ENCODE data around the gene ZRANB3.

The ZRANB3 gene

DNA sequence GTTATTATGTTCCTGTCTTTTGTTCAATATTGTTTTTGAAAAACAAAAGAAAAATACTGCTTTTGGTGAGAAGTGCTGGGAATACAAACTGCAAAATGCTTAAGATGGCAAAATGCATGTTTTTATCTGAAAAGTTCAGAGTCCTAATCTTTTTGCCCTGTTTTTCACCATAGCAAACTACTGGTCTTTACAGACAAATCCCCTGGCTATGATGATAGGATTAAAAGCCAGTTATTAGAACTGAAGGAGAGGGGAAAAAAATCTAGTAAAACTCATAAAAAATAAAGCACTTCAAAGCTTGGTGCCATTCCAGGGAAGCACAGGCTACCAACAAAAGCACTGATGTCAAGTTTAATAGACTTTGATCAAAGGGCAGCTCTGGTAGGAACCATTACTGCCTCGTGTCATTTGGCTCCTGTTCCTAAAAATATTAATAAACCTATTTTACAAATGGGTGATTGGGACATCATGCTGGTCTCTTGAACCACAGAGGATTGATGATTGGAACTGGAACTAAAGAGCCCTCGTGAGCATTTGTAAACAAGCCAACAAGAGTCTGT is 284.2 kb downstream of the ZRANB3 start:
- no peak for DNase-seq

DNA sequence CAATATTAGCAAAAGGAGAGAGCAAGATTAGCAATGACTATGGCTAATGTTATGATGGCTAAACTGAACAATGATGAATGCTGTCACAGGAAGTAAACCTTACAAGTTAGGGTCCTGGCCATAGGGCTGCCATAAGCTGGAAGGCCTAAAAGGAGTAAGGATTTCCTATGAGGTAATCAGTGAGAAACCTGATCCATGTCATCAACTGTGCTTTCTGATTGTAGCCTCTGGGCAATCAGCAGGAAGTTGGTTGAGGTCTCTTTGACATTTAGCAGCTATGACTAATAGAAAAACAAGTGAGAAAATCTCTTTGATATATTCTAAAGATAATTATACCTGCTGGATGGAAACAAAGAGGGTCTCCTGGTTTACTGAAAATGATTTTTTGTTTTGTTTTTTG is 285.9 kb downstream of the ZRANB3 start:
- DNase-seq, result peak; percentile 64

DNA sequence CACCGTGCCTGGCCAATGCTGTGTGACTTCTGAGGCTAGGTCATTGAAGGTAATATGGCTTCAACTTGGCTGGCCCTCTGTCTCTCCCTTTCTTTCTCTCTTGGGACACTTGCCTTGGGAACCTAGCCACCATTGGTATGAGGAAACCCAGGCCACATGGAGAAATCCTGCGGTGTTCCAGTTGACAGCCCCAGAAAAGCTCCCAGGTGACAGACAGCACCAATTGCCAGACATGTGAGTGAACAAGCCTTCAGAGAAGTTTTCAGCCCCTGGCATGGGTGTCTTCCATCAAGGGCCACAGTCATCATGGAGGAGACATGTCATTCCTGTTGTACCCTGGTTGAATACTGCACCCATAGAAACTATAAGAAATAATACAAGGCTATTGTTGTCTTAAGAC is 292.4 kb downstream of the ZRANB3 start:
- no peak for DNase-seq

DNA sequence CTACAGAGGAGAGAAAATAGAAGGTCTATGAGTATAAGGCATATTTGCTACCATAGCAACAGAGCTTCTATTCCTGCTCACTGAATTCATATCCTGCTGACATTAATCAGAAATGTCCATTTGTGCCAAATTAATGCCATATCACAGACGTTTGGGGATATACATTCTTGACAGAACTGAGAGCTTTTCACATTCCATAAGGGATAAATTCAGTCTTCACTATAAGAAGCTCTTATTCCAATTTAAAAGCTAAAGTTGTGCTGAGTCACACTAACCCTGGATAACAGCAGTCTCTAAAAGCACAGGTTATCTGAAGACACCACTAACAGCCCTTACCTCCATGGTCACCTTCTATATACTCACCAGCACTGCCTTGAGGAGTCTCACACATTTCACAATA is 300.9 kb downstream of the ZRANB3 start:
- no peak for DNase-seq

DNA sequence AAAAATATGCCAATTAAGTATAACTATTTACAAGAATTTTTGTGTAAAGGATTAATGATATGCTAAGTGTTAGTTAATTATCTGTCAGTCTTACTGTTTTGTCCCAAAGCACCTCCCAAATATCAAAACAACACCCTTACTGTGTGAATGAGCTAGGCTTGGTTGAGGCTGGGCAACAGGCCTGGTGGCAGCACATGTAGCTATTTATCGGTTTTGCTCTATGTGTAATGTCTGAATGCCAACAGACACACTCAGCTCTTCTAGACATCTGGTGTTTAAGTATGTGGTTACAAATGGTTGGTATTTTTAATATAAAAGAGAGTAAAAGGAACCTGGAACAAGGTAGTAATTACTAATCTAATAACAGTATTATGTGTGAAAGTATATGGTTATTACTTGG is 303.6 kb downstream of the ZRANB3 start:
- DNase-seq, result no peak

DNA sequence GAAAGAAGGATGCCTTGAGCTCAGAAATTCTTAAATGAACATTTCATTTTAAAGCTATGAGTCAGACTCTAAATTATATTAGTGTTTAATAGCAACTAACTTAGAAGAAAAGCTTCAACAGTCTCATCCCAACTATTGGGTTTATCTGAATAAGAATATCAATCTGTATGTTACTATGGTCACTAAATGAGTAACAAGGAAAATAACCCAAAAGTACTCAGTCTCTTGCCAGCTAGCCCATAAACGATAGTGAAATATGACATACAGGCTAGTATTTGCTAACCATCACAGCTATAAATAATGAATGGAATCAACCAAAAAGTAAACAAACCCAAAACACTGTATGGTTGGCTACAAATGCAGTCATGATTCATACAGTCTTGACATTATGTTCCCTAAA is 304.1 kb downstream of the ZRANB3 start:
- DNase-seq, result no peak

DNA sequence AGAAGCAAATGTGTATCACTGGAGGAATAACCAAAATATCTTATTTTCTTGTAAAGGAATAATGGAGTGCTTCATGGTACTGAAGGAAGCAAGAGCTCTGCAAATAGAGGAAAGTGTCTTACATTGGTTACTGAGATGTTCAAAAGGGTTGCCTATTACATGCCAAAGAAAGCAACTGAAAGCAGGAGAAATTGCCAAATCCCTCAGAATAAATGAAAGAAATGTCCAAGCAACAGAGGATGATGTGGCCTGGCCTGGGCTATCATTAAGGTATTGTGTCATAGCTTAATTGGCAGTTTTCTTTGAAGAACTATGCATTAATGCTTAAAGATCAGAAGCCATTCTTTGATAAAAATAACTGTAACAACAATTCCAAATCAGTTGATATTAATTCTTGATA is 305.2 kb downstream of the ZRANB3 start:
- no peak for DNase-seq

DNA sequence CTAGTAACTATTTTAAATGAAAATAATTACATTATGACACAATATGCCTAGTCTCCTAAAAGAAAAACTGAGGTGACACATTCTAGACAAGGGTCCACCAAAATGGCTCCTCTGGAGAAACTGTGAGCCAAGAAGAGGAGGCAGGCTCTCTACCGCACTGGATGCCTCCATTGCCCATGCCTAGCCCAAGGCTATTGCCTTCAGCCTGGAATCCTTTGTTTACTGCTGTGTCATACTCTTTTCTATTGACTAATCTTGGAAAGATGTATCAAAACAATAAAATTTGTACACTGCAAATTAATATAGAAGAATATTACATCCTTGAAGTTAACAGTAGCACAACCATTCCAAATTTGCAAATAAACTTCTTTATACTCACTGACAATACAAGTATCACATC is 311.8 kb downstream of the ZRANB3 start:
- no peak for DNase-seq

DNA sequence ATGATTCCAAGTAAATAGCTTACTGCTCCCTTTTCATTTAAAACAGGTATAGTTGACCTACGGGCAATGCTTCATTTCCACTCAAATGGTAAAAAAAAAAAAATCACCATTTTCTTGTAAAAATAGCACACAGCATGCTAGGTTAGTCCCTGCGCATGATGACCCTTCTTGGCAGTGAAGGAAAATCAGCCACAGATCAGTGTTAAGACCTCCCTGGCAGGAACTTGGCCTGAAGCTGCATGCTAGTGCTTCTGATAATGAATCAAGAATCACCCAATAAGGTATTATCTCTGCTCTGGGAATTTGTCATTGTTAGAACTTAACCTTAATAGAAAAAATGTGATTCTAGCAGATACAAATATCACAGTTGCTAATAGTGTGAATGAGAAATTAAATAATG is 312.6 kb downstream of the ZRANB3 start:
- DNase-seq, result no peak

DNA sequence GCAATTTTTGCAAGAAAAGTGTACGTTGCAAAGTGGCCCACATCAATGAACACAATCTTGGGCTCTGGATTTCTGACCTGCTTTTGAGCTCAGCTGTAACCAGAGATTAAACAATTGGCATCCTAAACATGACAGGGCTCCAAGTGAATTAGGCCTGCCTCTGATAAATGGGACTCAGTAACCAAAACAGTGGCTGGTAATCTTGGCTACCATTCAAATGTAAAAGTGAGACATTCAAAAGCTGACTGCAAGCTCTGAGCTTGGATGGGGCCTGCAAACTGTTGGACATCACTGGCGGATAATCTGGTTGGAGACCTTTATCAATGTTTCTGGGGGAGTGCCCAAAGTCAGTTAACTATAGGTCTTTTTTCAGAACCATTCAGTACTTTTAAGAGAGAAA is 318.3 kb downstream of the ZRANB3 start:
- DNase-seq, result no peak

DNA sequence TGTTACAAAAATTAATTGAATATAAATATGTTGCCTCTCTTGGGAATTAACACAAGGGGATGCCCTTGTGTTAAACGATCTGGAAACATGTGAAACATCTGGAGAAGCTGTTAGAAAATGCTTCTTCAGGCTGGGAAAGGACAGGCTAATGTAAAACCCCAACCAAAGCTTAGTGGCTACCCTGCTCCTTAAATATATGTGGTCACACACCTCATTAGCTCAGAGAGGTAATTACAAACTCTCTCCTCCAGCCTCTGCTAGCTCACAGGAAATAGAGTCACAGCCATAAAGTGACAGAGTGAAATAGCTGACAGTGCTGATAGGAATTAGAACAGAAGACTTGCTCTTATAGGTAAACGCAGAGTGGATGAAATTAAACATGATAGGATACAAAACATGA is 323.0 kb downstream of the ZRANB3 start:
- DNase-seq, result no peak

DNA sequence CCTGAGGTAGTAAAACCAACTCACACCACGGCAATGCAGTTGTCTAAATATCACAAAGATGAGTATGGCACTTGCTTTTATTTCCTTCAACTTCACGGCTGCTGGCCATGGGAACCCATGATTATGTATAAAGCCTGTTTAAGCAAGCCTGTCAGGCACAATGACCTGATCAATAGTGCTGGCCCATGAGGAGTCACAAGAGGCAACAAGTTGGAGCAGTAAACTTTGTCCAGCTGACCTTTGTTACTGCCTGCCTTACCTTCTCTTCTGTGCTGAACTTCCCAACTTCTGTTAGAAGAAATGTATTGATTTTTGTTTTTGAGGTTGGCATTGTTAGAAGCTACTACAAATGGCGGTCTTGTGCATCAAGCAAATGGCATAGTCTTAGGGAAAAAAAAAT is 327.1 kb downstream of the ZRANB3 start:
- DNase-seq, result no peak

DNA sequence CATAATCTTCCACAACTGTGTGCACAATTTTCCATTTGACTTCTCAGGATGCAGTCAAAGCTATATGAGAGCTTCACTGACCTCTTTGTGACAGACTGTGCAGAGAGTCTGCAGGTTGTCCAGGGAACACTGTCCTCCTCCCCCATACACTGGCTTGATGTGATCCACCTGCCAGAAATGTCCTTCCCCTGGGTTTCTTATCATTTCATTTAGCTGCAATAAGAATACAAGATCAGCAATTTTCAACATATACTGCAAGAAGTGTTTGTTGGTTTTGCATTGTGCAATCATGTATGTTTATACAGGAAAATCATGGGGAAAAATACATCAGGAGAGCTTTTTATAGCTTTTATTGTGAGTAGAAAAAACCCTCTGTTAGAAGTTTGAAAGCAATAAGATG is 328.3 kb downstream of the ZRANB3 start:
- DNase-seq, result no peak

DNA sequence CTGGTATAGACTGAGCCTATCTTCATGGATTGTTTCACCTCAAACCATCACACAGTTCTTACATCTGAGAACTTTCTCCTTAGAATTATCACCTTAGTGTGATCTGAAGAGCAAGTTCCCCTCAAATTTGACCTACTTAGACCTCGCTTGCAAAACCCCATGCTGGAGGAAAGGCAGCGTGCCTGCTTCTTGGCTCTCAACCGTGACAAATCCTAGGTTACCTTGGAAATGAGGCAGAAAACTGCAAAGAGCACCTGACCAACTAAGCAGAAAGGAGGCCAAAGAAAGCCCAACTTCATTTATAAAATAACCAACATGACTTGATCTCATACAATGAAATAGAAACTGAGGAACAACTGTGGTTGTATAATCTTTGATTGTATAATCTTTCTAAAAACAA is 332.5 kb downstream of the ZRANB3 start:
- no peak for DNase-seq

DNA sequence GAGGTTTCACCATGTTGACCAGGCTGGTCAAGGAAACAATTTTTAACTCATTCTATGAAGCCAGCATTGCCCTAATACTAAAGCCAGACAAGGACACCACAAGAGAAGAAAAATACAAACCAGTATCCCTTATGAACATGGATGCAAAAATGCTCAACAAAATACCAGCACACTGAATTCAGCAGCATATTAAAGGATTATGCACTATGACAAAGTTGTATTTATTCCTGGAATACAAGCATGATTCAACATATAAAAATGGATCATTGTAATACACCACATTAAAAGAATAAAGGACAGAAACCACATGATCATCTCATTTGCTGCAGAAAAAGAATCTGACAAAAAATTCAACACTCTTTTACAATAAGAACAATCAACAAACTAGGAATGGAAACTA is 340.2 kb downstream of the ZRANB3 start:
- no peak for DNase-seq

DNA sequence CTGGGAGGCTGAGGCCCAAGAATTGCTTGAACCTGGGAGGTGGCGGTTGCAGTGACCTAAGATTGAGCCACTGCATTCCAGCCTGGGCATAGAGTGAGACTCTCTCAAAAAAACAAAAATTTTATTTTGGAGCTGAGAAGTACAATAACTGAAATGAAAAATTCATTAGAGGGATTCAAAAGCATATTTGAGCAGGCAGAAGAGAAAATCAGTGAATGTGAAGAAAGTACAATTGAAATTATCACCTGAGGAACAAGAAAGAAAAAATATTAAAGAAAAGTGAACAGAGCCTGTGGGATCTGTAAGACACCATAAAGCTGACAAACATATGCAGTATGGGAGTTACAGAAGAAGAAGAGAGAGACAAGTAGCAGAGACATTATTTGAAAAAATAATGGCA is 341.9 kb downstream of the ZRANB3 start:
- DNase-seq, result no peak

DNA sequence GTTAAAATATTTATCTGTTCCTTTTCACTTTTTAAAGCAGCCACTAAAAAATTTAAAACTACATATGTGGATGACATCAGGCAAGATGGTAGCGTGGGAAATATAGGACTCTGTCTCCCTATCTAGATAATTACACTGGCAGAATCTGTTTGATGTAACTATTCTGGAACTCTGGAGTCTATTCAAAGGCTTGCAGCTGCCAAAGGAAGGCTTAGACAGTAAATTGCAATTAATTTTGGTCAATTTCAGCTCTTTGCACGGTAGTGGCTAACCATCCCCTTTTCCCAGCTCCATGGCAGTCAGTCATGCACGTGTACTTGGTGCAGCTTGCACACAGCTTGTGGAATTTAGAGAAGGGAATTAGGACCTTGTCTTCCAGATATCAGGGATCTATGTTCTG is 343.7 kb downstream of the ZRANB3 start:
- DNase-seq, result no peak

DNA sequence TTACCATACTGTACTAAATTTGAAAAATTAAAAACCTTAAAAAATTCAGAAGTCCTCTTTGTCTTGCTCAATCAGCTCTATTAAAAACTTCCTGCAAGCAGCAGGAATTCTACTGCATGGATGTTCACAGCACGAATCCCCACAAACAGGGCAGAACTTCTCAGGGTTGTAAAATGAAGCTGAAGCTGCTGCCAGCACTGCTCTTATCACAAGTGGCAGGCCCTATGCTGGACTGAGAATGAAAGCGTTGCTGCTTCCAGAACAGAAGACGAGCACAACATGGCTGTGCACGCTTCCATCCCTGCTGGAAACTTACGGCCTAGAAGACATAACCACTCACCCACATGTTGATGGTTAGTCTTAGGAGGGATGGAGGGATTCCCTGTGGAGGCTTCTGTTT is 345.0 kb downstream of the ZRANB3 start:
- DNase-seq, result no peak

DNA sequence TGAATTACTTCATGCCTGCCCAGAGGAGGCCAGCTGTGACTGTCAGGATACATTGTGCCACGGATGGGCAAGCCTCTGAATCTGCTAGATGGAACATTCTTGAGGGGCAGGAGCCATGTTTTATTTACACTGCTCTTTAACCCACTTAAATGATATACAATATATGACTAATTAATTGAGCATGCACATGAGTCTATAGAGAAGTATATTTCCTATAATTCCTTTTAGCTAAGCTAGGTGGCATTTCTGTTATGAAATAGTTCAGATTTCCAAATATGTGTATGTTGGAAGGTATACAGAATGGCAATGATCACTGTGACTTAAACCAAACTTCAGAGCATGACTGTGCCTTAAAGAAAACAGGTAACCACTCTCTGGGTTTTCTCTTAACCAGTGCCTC is 347.2 kb downstream of the ZRANB3 start:
- no peak for DNase-seq

DNA sequence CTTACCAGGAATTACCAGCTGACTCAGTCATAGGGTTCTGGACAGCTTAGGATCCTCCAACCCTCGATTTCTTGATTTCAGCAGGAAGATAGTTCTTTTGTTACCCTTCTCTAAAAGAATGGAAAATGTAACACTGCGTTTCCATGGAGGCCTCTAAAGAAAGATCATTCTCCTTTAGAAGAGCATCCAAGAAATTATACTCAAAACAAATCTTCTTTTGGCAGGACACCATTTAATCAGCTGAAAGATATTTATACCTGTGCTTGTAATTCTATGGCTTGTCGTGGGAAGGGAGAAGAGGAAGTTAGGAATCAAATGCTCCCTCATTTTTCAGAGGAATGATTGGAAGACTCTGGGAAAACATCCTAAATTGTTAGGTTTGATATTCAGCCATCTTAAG is 348.4 kb downstream of the ZRANB3 start:
- no peak for DNase-seq

DNA sequence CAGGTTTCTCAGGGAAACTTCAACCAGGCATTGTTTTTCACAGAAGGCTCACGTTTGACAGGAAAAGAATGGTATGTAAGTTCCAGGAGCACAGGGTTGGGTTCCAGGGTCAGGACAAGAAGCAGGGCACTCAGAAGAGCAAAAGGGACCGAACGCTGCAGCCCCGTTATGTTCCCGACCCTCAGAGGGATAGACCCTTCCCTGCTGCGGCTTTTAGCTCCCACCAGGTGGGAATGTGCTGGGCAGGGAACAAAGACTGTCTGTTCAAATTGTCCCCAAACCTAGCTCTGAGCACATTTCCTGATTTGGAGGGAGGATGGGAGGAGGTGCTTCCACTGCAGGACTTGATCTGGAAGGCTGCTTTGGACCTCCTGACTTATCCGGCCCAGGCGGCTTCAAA is 348.8 kb downstream of the ZRANB3 start:
- no peak for DNase-seq

DNA sequence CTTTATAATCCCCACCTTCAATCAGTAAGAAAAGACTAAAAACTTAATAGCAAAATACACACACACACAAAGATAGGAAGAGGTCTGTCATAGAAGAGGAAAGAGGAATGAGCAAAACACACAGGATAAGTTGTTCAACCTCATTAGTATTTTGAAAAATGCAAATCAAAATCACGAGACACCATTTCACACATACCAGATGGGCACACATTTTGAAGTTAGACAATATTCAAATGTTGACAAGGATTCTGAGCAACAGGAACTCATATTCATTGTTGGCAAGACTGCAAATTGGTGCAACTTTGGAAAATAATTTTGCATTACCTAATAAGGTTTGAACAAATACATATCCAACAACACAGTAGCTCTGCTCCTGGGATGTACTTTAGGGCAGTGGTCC is 351.3 kb downstream of the ZRANB3 start:
- no peak for DNase-seq

DNA sequence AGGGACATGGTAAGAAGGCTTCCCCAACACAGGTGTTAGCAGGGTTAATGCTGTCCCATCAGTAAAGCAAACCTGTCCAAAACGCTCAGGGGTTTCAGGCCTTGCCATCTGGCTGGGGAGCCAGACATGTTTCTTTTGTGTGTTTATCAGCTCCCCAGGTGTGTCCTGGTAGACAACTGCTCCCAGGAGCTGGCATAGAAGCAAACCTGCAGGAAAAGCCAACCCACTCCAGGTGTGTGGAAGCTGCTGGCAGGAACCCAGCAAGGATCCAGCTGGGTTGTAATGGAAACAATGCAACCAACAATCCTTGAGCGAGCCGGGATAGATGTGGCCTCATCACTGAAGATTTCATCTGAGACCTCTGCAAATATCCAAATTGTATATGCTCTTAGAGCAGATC is 355.8 kb downstream of the ZRANB3 start:
- DNase-seq, result no peak

DNA sequence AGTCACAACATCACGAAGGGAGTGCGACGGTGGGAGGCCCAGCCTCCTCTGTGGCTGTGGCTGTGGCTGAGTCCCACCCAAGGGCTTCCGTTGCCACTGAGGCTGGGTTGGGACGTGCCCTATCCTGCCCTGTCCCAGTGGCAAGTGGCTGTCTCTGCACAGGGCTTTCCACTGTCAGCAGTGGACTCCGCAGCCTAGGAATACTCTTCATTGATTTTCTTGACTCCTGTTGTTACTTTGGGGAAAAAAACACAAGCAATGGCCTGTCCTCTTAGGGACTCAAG is 356.3 kb downstream of the ZRANB3 start:
- DNase-seq, result no peak

DNA sequence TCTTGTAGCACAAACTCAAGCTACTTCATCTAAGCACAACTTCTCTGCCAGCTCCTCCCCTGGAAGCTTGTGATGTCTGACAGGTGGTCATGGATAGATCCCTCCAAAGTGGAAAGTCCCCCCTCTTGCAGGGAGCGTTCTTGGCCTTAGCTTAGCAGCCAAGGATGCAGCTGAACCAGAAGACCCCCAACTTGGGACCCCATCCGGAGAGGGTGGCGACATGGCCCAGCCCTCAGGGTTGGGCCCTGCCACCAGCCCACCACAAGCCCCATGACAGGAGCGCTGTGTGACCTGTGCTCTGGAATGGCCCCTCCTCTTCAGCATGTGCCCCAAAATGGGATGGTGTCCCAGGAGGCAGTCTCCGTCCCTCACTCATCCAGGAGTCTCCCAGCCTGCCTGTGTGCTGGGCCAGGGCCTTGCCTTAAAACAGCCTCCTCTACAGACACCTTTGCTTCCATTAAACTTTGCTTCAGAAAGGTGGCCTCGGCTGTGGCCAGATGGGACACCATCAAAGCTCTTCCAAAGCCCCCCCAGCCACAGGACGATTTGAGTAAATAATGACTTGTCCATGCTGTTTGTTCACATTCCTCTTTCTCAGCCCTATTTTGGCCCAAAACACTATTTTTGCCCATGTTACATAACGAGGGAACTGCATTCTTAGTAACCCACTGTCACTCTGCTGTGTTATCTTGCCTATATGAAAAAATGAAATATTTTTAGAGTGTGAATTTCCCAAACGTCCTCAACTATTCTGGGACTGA is 356.8 kb downstream of the ZRANB3 start:
- no peak for DNase-seq
